B cell (primary cell): Measurements from ENCODE around the gene CNOT4. TPM values are rescaled to one million over a fixed set of nuclear protein-coding genes. Genes with fewer than 3 reads are reported as not detected.

Experiments
- ATAC-seq: fragments of 200-7000 bp; cut with Tn5 transposase; one replicate; pipeline ENCODE4 v1.10.0; 2021; ENCODE audit warnings: low read depth, mild to moderate bottlenecking, moderate number of reproducible peaks, moderate library complexity
- CTCF ChIA-PET: fragments of 350-600 bp; sonication (Branson Sonifier 250); formaldehyde crosslinking; loops from one replicate; lab custom pipeline; 2021; ENCODE audit warnings: antibody characterized with exemption, inconsistent platforms; lab: Charles Lee
- POLR2A ChIA-PET: fragments of 350-600 bp; sonication (Branson Sonifier 250); formaldehyde crosslinking; loops from one replicate; lab custom pipeline; 2021; ENCODE audit warnings: antibody characterized with exemption; lab: Charles Lee
- DNase-seq: peaks from one replicate; pipeline ENCODE4 v3.0.0; 2013
- H2AFZ ChIP-seq: 2 replicates; pipeline ENCODE4 v1.6.1; 2012; ENCODE audit warnings: mild to moderate bottlenecking, low read depth, low read length; ENCODE audit not compliant: insufficient read depth, poor library complexity, severe bottlenecking
- H3K27ac ChIP-seq, 2 donors: 1 replicate in 1 of 2; 2 replicates in 1 of 2; pipeline ENCODE4 v1.5.1; 2012 to 2013; ENCODE audit warnings: low read length in 2 of 2, mild to moderate bottlenecking in 2 of 2, moderate library complexity in 1 of 2
- H3K27me3 ChIP-seq, 4 experiments: fragments of 200-600 bp in 1 of 4; sonication (generic) in 1 of 4; replicated peaks in 1 of 4; 1 replicate in 2 of 4; 2 replicates in 2 of 4; pipeline versions ENCODE4 v1.6.1 to v1.7.0; 2013 to 2016; ENCODE audit warnings: low read length in 3 of 4, mild to moderate bottlenecking in 2 of 4, mixed read lengths in 1 of 4, moderate library complexity in 1 of 4; ENCODE audit not compliant: insufficient read depth in 4 of 4, control insufficient read depth in 3 of 4; ENCODE audit errors: control extremely low read depth in 1 of 4
- H3K36me3 ChIP-seq, 2 experiments: replicated peaks in 1 of 2; 1 replicate in 1 of 2; 2 replicates in 1 of 2; pipeline versions ENCODE4 v1.6.1 to v1.7.1; 2013; ENCODE audit warnings: low read length in 1 of 2; ENCODE audit not compliant: insufficient read depth in 2 of 2, control insufficient read depth in 1 of 2; ENCODE audit errors: control extremely low read depth in 1 of 2, extremely low read depth in 1 of 2
- H3K4me1 ChIP-seq, 2 donors: fragments of 200-600 bp in 1 of 2; sonication (generic) in 1 of 2; 1 replicate in 1 of 2; 2 replicates in 1 of 2; pipeline versions ENCODE4 v1.5.1 to v1.6.1; 2013 to 2017; ENCODE audit warnings: low read length in 2 of 2; ENCODE audit not compliant: control insufficient read depth in 2 of 2, insufficient read depth in 2 of 2
- H3K4me2 ChIP-seq: replicated peaks from 2 replicates; pipeline ENCODE3; 2012; ENCODE audit warnings: mild to moderate bottlenecking, low read depth, low read length; ENCODE audit not compliant: poor library complexity, severe bottlenecking
- H3K4me3 ChIP-seq, 5 experiments: fragments of 200-600 bp in 1 of 5; sonication (generic) in 1 of 5; 1 replicate in 3 of 5; 2 replicates in 2 of 5; pipeline versions ENCODE4 v1.5.1 to v1.7.0; 2011 to 2016; ENCODE audit warnings: low read length in 4 of 5, mild to moderate bottlenecking in 4 of 5, low read depth in 2 of 5, control low read depth in 1 of 5, moderate library complexity in 1 of 5; ENCODE audit not compliant: insufficient read depth in 1 of 5; ENCODE audit errors: control extremely low read depth in 1 of 5, extremely low read depth in 1 of 5
- H3K79me2 ChIP-seq: fragments of 200-600 bp; sonication (generic); one replicate; pipeline ENCODE4 v1.6.0; 2016; ENCODE audit warnings: low read length; ENCODE audit not compliant: control insufficient read depth, insufficient read depth
- H3K9ac ChIP-seq: fragments of 200-600 bp; sonication (generic); 2 replicates; pipeline ENCODE4 v1.6.1; 2017; ENCODE audit warnings: mild to moderate bottlenecking, low read length, moderate library complexity
- H3K9me3 ChIP-seq, 3 donors: one replicate each; pipeline versions ENCODE4 v1.6.1 to v1.7.1; 2013; ENCODE audit warnings: low read length in 2 of 3; ENCODE audit not compliant: control insufficient read depth in 2 of 3, insufficient read depth in 1 of 3; ENCODE audit errors: control extremely low read depth in 1 of 3
- H4K20me1 ChIP-seq: 2 replicates; pipeline ENCODE4 v1.6.0; 2012; ENCODE audit warnings: mild to moderate bottlenecking, low read length; ENCODE audit not compliant: insufficient read depth, control insufficient read depth, poor library complexity, severe bottlenecking
- H3K27ac Mint-ChIP-seq: one replicate; pipeline ENCODE4 v1.8.0; 2021; ENCODE audit warnings: mixed read lengths
- H3K27me3 Mint-ChIP-seq: one replicate; pipeline ENCODE4 v1.8.0; 2021; ENCODE audit warnings: mixed read lengths
- H3K4me1 Mint-ChIP-seq: one replicate; pipeline ENCODE4 v1.8.0; 2021; ENCODE audit warnings: mixed read lengths
- H3K4me3 Mint-ChIP-seq: one replicate; pipeline ENCODE4 v1.8.0; 2021; ENCODE audit warnings: mixed read lengths
- H3K9me3 Mint-ChIP-seq: one replicate; pipeline ENCODE4 v1.8.0; 2022; ENCODE audit warnings: mixed read lengths; ENCODE audit not compliant: insufficient read depth
- EZH2 ChIP-seq: IDR thresholded peaks from 2 replicates; pipeline ENCODE4 v1.6.1; 2012; ENCODE audit warnings: borderline replicate concordance, low read depth, mild to moderate bottlenecking, moderate library complexity, low read length; ENCODE audit not compliant: insufficient read depth, poor library complexity, severe bottlenecking
- WGBS: methylation state at CpG from one replicate; pipeline ENCODE4 v1.1.5; 2013; ENCODE audit warnings: missing lambda C conversion rate; ENCODE audit not compliant: insufficient coverage; 5-methylcytosine and 5-hydroxymethylcytosine counted together
- intact Hi-C: fragments of 100-400 bp; cut with micrococcal nuclease; formaldehyde crosslinking; loops from one replicate; pipeline ENCODE4 v1.10.0; 2022
- polyA minus RNA-seq: library from RNA; depleted of rRNA, polyadenylated mRNA; stranded (reverse); fragments of >200 nt; gene quantifications from 2 replicates; pipeline ENCODE4 v1.2.3, GENCODE V29; 2012
- polyA plus RNA-seq: library from polyadenylated mRNA; depleted of rRNA; stranded (reverse); fragments of >200 nt; gene quantifications from 2 replicates; pipeline ENCODE4 v1.2.3, GENCODE V29; 2012
- total RNA-seq, 2 donors: library from RNA; stranded (reverse); fragments of 120-200 nt in 1 of 2; gene quantifications; 1 replicate in 1 of 2; 2 replicates in 1 of 2; pipeline versions ENCODE4 v1.2.3 to v1.2.4, GENCODE V29; 2013 to 2022
- TF ChIP-seq, protein P1 (sequence below): fragments of 200-600 bp; IDR thresholded peaks from one replicate; pipeline ENCODE4 v1.8.0; 2022; ENCODE audit warnings: antibody characterized with exemption, mild to moderate bottlenecking

Gene CNOT4
- total RNA-seq (52.1 and 55.1 TPM in 2 replicates), polyA plus RNA-seq (9.8 and 10.7 TPM in 2 replicates), polyA minus RNA-seq (15.5 and 26.3 TPM in 2 replicates)
- total RNA-seq (2013), result 19.0 TPM

- Histone ChIP-seq H3K27me3 (no peaks in the 10 kb centered on the region), H2AFZ (peak within 1 kb of the TSS; percentile 97), H3K4me2 (peak within 1 kb of the TSS; percentile 79), H4K20me1 (peaks cover 4% of the 10 kb centered on the region), H3K27ac (peak within 1 kb of the TSS; percentile 92 to 96), H3K9me3 (no peaks in the 10 kb centered on the region), H3K36me3 (peaks cover 0 to 1% of the 10 kb centered on the region in 2 experiments), H3K4me3 (peak within 1 kb of the TSS; percentile 79 to 96 (median 89)), H3K4me1 (peaks cover 17 to 24% of the 10 kb centered on the region in 2 donors), H3K79me2 (peaks cover 48% of the 10 kb centered on the region), H3K9ac (peak within 1 kb of the TSS; percentile 93)
- H3K4me1 Mint-ChIP-seq, result peaks cover 10% of the 10 kb centered on the region
- TF ChIP-seq, protein P1, sequence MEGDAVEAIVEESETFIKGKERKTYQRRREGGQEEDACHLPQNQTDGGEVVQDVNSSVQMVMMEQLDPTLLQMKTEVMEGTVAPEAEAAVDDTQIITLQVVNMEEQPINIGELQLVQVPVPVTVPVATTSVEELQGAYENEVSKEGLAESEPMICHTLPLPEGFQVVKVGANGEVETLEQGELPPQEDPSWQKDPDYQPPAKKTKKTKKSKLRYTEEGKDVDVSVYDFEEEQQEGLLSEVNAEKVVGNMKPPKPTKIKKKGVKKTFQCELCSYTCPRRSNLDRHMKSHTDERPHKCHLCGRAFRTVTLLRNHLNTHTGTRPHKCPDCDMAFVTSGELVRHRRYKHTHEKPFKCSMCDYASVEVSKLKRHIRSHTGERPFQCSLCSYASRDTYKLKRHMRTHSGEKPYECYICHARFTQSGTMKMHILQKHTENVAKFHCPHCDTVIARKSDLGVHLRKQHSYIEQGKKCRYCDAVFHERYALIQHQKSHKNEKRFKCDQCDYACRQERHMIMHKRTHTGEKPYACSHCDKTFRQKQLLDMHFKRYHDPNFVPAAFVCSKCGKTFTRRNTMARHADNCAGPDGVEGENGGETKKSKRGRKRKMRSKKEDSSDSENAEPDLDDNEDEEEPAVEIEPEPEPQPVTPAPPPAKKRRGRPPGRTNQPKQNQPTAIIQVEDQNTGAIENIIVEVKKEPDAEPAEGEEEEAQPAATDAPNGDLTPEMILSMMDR, result no peak
- no peak for TF ChIP-seq EZH2
- whole genome bisulfite sequencing, result under 1% methylated on average over 47 of the region's 55 CpGs
- peak; percentile 95 for ATAC-seq
- no peak within 1 kb of the TSS for H3K27ac Mint-ChIP-seq
- intact Hi-C loops, result loop anchor here (1.0 to 5.0 kb wide), 6 partner anchors 47 to 1051 kb away; partner anchors contain the start of genes AKR1B1, BPGM, NUP205 and STMP1
- H3K27me3 Mint-ChIP-seq, result no peaks in the 10 kb centered on the region
- DNase-seq, result peak; percentile 97
- H3K4me3 Mint-ChIP-seq, result no peak within 1 kb of the TSS
- no peaks in the 10 kb centered on the region for H3K9me3 Mint-ChIP-seq
- ChIA-PET POLR2A (no interaction called here), CTCF (interaction anchor here (0.6 to 1.6 kb wide), 4 partner anchors 9 to 152 kb away, joined by 3 to 4 read pairs (median 4); partner anchors contain the start of gene STMP1)
Measured at GRCh38 chr7:135509839-135510591, at the start of gene CNOT4. Gene CNOT4 (minus strand): TSS chr7:135510102. CDS start chr7:135438331, 71,771 bp downstream.

DNA sequence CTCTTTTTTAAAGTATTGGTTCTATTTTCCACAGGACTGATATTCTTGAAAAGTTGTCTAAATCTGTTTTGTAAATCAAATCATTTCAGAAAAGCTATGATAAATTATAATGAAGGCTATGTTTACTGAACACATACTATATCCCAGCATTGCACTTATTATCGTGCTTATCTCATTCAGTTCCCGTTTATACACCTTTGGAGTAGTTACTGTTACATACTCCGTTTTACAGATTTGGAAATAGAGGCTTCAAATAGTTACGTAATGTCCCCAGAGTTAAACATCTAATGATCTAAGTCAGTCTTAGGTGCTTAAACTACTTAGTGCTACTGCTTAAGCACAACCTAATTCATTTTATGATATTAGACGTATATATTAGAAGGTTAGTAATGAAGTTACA, 49.0 kb upstream of the CNOT4 start:
- peaks cover 5% of the 10 kb centered on the region for H3K27me3 Mint-ChIP-seq
- DNase-seq (no peak), ATAC-seq (no peak)
- no peak overlapping the region for H3K27ac Mint-ChIP-seq
- WGBS, result no CpG with 5 or more reads among the region's 5 CpGs
- Histone ChIP-seq H3K4me2 (peak overlapping the region; percentile 92), H3K36me3 (no peaks in the 10 kb centered on the region), H3K9ac (peak overlapping the region; percentile 90), H3K27me3 (no peaks in the 10 kb centered on the region), H3K4me3 (peak overlapping the region; percentile 77 to 100 (median 97)), H4K20me1 (no peaks in the 10 kb centered on the region), H3K27ac (peak overlapping the region; percentile 95 to 98), H3K4me1 (peaks cover 3 to 6% of the 10 kb centered on the region in 2 donors), H3K79me2 (peaks cover 53% of the 10 kb centered on the region), H3K9me3 (no peaks in the 10 kb centered on the region), H2AFZ (peak overlapping the region; percentile 99)
- CTCF ChIA-PET, result interaction anchor here (1.1 kb wide), 1 partner anchor 49 kb away, joined by 4 read pairs; the partner anchor contains the start of gene CNOT4
- intact Hi-C loops, result loop anchor here (1.0 to 5.0 kb wide), 4 partner anchors 144 to 1432 kb away; partner anchors contain the start of genes LRGUK, MTPN and SLC35B4
- peaks cover 14% of the 10 kb centered on the region for H3K4me1 Mint-ChIP-seq
- H3K4me3 Mint-ChIP-seq, result no peak overlapping the region
- TF ChIP-seq, protein P1, result no peak
- no peak for TF ChIP-seq EZH2
- no peaks in the 10 kb centered on the region for H3K9me3 Mint-ChIP-seq
- POLR2A ChIA-PET, result no interaction called here
